ENCODE results near the gene ZSCAN2.

The ZSCAN2 gene

GRCh38 chr15:84588053-84588874, 12.5 kb upstream of the ZSCAN2 start:
- no peaks in the 10 kb centered on the region for H3K36me3 Mint-ChIP-seq
- no peaks in the 10 kb centered on the region for H3K9me3 Mint-ChIP-seq
- peak overlapping the region; percentile 31 for H3K4me3 Mint-ChIP-seq
- peaks cover 23% of the 10 kb centered on the region for H3K27me3 Mint-ChIP-seq
- CTCF ChIA-PET: interaction anchor here (0.6 to 5.2 kb wide), 24 partner anchors 10 to 456 kb away, joined by 3 to 37 read pairs (median 4); partner anchors contain the start of gene WDR73
- no peak overlapping the region for H3K27ac Mint-ChIP-seq
- peak; percentile 90 for DNase-seq
- H3K4me1 Mint-ChIP-seq: peaks cover 8% of the 10 kb centered on the region

GRCh38 chr15:84590406-84590805, 10.4 kb upstream of the ZSCAN2 start:
- H3K4me3 Mint-ChIP-seq: no peak overlapping the region
- H3K27ac Mint-ChIP-seq: no peak overlapping the region
- H3K9me3 Mint-ChIP-seq: peaks cover 3% of the 10 kb centered on the region
- CTCF ChIA-PET: interaction anchor here (5.2 kb wide), 1 partner anchor 287 kb away, joined by 37 read pairs; no protein-coding TSS in a partner anchor
- H3K4me1 Mint-ChIP-seq: peaks cover 17% of the 10 kb centered on the region
- H3K36me3 Mint-ChIP-seq: no peaks in the 10 kb centered on the region
- H3K27me3 Mint-ChIP-seq: peaks cover 29% of the 10 kb centered on the region
- no peak for DNase-seq

GRCh38 chr15:84591815-84592214, 9.0 kb upstream of the ZSCAN2 start:
- peaks cover 3% of the 10 kb centered on the region for H3K9me3 Mint-ChIP-seq
- no peaks in the 10 kb centered on the region for H3K36me3 Mint-ChIP-seq
- H3K27ac Mint-ChIP-seq: no peak overlapping the region
- CTCF ChIA-PET: interaction anchor here (0.6 to 5.2 kb wide), 5 partner anchors 68 to 337 kb away, joined by 3 to 37 read pairs (median 3); no protein-coding TSS in a partner anchor
- H3K4me3 Mint-ChIP-seq: no peak overlapping the region
- H3K27me3 Mint-ChIP-seq: peaks cover 23% of the 10 kb centered on the region
- H3K4me1 Mint-ChIP-seq: peaks cover 17% of the 10 kb centered on the region
- DNase-seq: no peak

- Mint-ChIP-seq H3K27ac (no peak overlapping the region), H3K27me3 (peaks cover 11% of the 10 kb centered on the region), H3K4me3 (no peak overlapping the region), H3K36me3 (no peaks in the 10 kb centered on the region), H3K4me1 (peaks cover 37% of the 10 kb centered on the region), H3K9me3 (peaks cover 3% of the 10 kb centered on the region)
- DNase-seq: no peak
- CTCF ChIA-PET: no interaction called here
These were observed 6.1 kb upstream of the ZSCAN2 start for GRCh38 chr15:84594617-84595290.

GRCh38 chr15:84595660-84596059, 5.1 kb upstream of the ZSCAN2 start:
- Mint-ChIP-seq H3K9me3 (peaks cover 3% of the 10 kb centered on the region), H3K36me3 (no peaks in the 10 kb centered on the region), H3K4me3 (no peak overlapping the region), H3K27me3 (peaks cover 11% of the 10 kb centered on the region), H3K27ac (no peak overlapping the region), H3K4me1 (peaks cover 46% of the 10 kb centered on the region)
- CTCF ChIA-PET: no interaction called here
- DNase-seq: no peak

GRCh38 chr15:84597296-84597695, 3.5 kb upstream of the ZSCAN2 start:
- Mint-ChIP-seq H3K27me3 (peaks cover 11% of the 10 kb centered on the region), H3K36me3 (no peaks in the 10 kb centered on the region), H3K9me3 (peaks cover 3% of the 10 kb centered on the region), H3K27ac (no peak overlapping the region), H3K4me3 (peak overlapping the region; percentile 16), H3K4me1 (peaks cover 49% of the 10 kb centered on the region)
- DNase-seq: no peak
- CTCF ChIA-PET: interaction anchor here (1.6 to 4.4 kb wide), 4 partner anchors 10 to 332 kb away, joined by 5 to 36 read pairs (median 30); partner anchors contain the start of gene WDR73

GRCh38 chr15:84598250-84598649, 2.6 kb upstream of the ZSCAN2 start:
- CTCF ChIA-PET: interaction anchor here (0.6 to 4.4 kb wide), 26 partner anchors 11 to 446 kb away, joined by 3 to 54 read pairs (median 6); partner anchors contain the start of genes ALPK3, SEC11A and WDR73
- DNase-seq: peak; percentile 44
- Mint-ChIP-seq H3K36me3 (no peaks in the 10 kb centered on the region), H3K4me1 (peaks cover 54% of the 10 kb centered on the region), H3K27me3 (peaks cover 11% of the 10 kb centered on the region), H3K9me3 (peaks cover 3% of the 10 kb centered on the region), H3K27ac (peak overlapping the region; percentile 88), H3K4me3 (peak overlapping the region; percentile 31)

- H3K27me3 Mint-ChIP-seq: peaks cover 5% of the 10 kb centered on the region
- CTCF ChIA-PET: interaction anchor here (0.6 to 4.4 kb wide), 31 partner anchors 12 to 445 kb away, joined by 3 to 54 read pairs (median 4); partner anchors contain the start of genes ALPK3, SEC11A and WDR73
- H3K27ac Mint-ChIP-seq: peak overlapping the region; percentile 88
- H3K9me3 Mint-ChIP-seq: no peaks in the 10 kb centered on the region
- H3K4me1 Mint-ChIP-seq: peaks cover 52% of the 10 kb centered on the region
- H3K36me3 Mint-ChIP-seq: no peaks in the 10 kb centered on the region
- H3K4me3 Mint-ChIP-seq: peak overlapping the region; percentile 31
- DNase-seq: peak; percentile 48
These were observed 1.8 kb upstream of the ZSCAN2 start for GRCh38 chr15:84598993-84599392.

GRCh38 chr15:84599906-84600305, 903 bp upstream of the ZSCAN2 start:
- H3K4me3 Mint-ChIP-seq: peak overlapping the region; percentile 83
- H3K9me3 Mint-ChIP-seq: no peaks in the 10 kb centered on the region
- CTCF ChIA-PET: interaction anchor here (0.8 to 4.4 kb wide), 14 partner anchors 13 to 281 kb away, joined by 3 to 54 read pairs (median 6); partner anchors contain the start of genes SEC11A and WDR73
- peaks cover 3% of the 10 kb centered on the region for H3K27me3 Mint-ChIP-seq
- peaks cover 48% of the 10 kb centered on the region for H3K4me1 Mint-ChIP-seq
- no peak for DNase-seq
- no peak overlapping the region for H3K27ac Mint-ChIP-seq
- peaks cover 4% of the 10 kb centered on the region for H3K36me3 Mint-ChIP-seq

GRCh38 chr15:84600331-84600686, 500 bp upstream of the ZSCAN2 start:
- DNase-seq: peak; percentile 78
- H3K9me3 Mint-ChIP-seq: no peaks in the 10 kb centered on the region
- H3K36me3 Mint-ChIP-seq: peaks cover 8% of the 10 kb centered on the region
- CTCF ChIA-PET: interaction anchor here (0.8 to 4.4 kb wide), 6 partner anchors 13 to 53 kb away, joined by 3 to 54 read pairs (median 20); partner anchors contain the start of gene WDR73
- no peaks in the 10 kb centered on the region for H3K27me3 Mint-ChIP-seq
- peak overlapping the region; percentile 83 for H3K4me3 Mint-ChIP-seq
- peak overlapping the region; percentile 82 for H3K27ac Mint-ChIP-seq
- H3K4me1 Mint-ChIP-seq: peaks cover 52% of the 10 kb centered on the region

GRCh38 chr15:84601555-84601838, 688 bp downstream of the ZSCAN2 start:
- peaks cover 59% of the 10 kb centered on the region for H3K4me1 Mint-ChIP-seq
- H3K27ac Mint-ChIP-seq: no peak overlapping the region
- H3K9me3 Mint-ChIP-seq: no peaks in the 10 kb centered on the region
- CTCF ChIA-PET: interaction anchor here (0.8 to 4.1 kb wide), 3 partner anchors 30 to 277 kb away, joined by 4 to 54 read pairs (median 33); no protein-coding TSS in a partner anchor
- peaks cover 13% of the 10 kb centered on the region for H3K36me3 Mint-ChIP-seq
- H3K4me3 Mint-ChIP-seq: peak overlapping the region; percentile 83
- DNase-seq: no peak
- H3K27me3 Mint-ChIP-seq: no peaks in the 10 kb centered on the region

GRCh38 chr15:84603630-84604379, 3.0 kb downstream of the ZSCAN2 start:
- peaks cover 43% of the 10 kb centered on the region for H3K4me1 Mint-ChIP-seq
- peaks cover 19% of the 10 kb centered on the region for H3K36me3 Mint-ChIP-seq
- no peak for DNase-seq
- no peaks in the 10 kb centered on the region for H3K27me3 Mint-ChIP-seq
- no peak overlapping the region for H3K4me3 Mint-ChIP-seq
- H3K27ac Mint-ChIP-seq: no peak overlapping the region
- CTCF ChIA-PET: no interaction called here
- no peaks in the 10 kb centered on the region for H3K9me3 Mint-ChIP-seq

- Mint-ChIP-seq H3K4me3 (no peak overlapping the region), H3K9me3 (no peaks in the 10 kb centered on the region), H3K27me3 (no peaks in the 10 kb centered on the region), H3K4me1 (peaks cover 31% of the 10 kb centered on the region), H3K27ac (peak overlapping the region; percentile 8), H3K36me3 (peaks cover 19% of the 10 kb centered on the region)
- no peak for DNase-seq
- CTCF ChIA-PET: no interaction called here
These were observed 4.2 kb downstream of the ZSCAN2 start for GRCh38 chr15:84604826-84605553.

Data from activated naive CD4-positive, alpha-beta T cell treated with anti-CD3 and anti-CD28 coated beads, Interleukin-2, amount 10 ng/mL, durations not matched to agents 7 days and 5 days (primary cell).